HepG2 (cell line): ENCODE measurements around the gene ACAP3. TPM values are rescaled to one million over a fixed set of nuclear protein-coding genes. Genes with fewer than 3 reads are reported as not detected.

Experiments used
- IRF2 ChIP-seq: IDR thresholded peaks from 2 replicates; pipeline ENCODE4 v1.6.1; 2018; ENCODE audit warnings: missing genetic modification reagents, missing compliant biosample characterization
- LRRFIP1 ChIP-seq: sonication (generic); formaldehyde crosslinking; conservative IDR thresholded peaks from 2 replicates; pipeline ENCODE4 v1.4.0; 2020; ENCODE audit warnings: missing genetic modification reagents
- MEF2D ChIP-seq: sonication (generic); formaldehyde crosslinking; IDR thresholded peaks from 2 replicates; pipeline ENCODE4 v1.5.1; 2020; ENCODE audit warnings: mild to moderate bottlenecking, missing genetic modification reagents
- MEIS2 ChIP-seq: sonication (generic); formaldehyde crosslinking; IDR thresholded peaks from 2 replicates; pipeline ENCODE4 v1.9.0; 2021; ENCODE audit warnings: mild to moderate bottlenecking, missing genetic modification reagents
- MTA1 ChIP-seq: sonication (generic); formaldehyde crosslinking; IDR thresholded peaks from 2 replicates; pipeline ENCODE4 v1.4.0; 2020; ENCODE audit warnings: missing genetic modification reagents, mild to moderate bottlenecking, borderline replicate concordance
- RARA ChIP-seq: IDR thresholded peaks from 2 replicates; pipeline ENCODE4 v1.6.1; 2016; ENCODE audit warnings: missing genetic modification reagents, missing compliant biosample characterization
- TARDBP ChIP-seq: sonication (generic); formaldehyde crosslinking; IDR thresholded peaks from 2 replicates; pipeline ENCODE4 v1.8.0; 2022; ENCODE audit warnings: mild to moderate bottlenecking, missing genetic modification reagents
- TCF12 ChIP-seq, 2 experiments: fragments of 450-650 bp in 1 of 2; sonication (generic) in 1 of 2; formaldehyde crosslinking in 1 of 2; IDR thresholded peaks; 2 replicates each; pipeline versions ENCODE4 v1.6.1 to v1.8.0; 2017 to 2022; ENCODE audit warnings: antibody characterized with exemption in 1 of 2, mild to moderate bottlenecking in 1 of 2, missing genetic modification reagents in 1 of 2, moderate library complexity in 1 of 2
- UBTF ChIP-seq: sonication (generic); formaldehyde crosslinking; IDR thresholded peaks from 2 replicates; pipeline ENCODE4 v1.4.0; 2020; ENCODE audit warnings: mild to moderate bottlenecking, missing genetic modification reagents
- ZFP36 ChIP-seq: fragments of 150-350 bp; IDR thresholded peaks from 2 replicates; pipeline ENCODE4 v1.6.1; 2018; ENCODE audit warnings: borderline replicate concordance, low read length, low read depth; ENCODE audit not compliant: partially characterized antibody
- ZNF207 ChIP-seq: fragments of 450-650 bp; IDR thresholded peaks from 2 replicates; pipeline ENCODE4 v1.6.1; 2016; ENCODE audit warnings: antibody characterized with exemption, borderline replicate concordance
- ZNF318 ChIP-seq: sonication (generic); formaldehyde crosslinking; IDR thresholded peaks from 2 replicates; pipeline ENCODE4 v1.4.0; 2020; ENCODE audit warnings: mild to moderate bottlenecking, missing genetic modification reagents
- ZNF329 ChIP-seq: sonication (generic); formaldehyde crosslinking; IDR thresholded peaks from 2 replicates; pipeline ENCODE4 v1.9.0; 2021; ENCODE audit warnings: low read depth, mild to moderate bottlenecking, missing genetic modification reagents
- ZNF569 ChIP-seq: sonication (generic); formaldehyde crosslinking; IDR thresholded peaks from 2 replicates; pipeline ENCODE4 v1.5.0; 2020; ENCODE audit warnings: mild to moderate bottlenecking, missing genetic modification reagents, moderate library complexity, borderline replicate concordance
- ZSCAN31 ChIP-seq: sonication (generic); formaldehyde crosslinking; IDR thresholded peaks from 2 replicates; pipeline ENCODE4 v1.5.0; 2020; ENCODE audit warnings: low read depth, mild to moderate bottlenecking, missing genetic modification reagents
- polyA plus RNA-seq, 8 experiments: library from polyadenylated mRNA; depleted of rRNA in 3 of 8; stranded (reverse) in 7 of 8; unstranded in 1 of 8; fragments of >200 nt; fragmentation: Illumina TruSeq in 4 of 8; extraction: Trizol in 4 of 8; gene quantifications; 2 replicates each; pipeline versions ENCODE4 v1.2.1 to v1.2.3, GENCODE V29; 2011 to 2016; ENCODE audit warnings: low read depth in 4 of 8, missing spikeins in 1 of 8, mixed read lengths in 1 of 8; ENCODE audit not compliant: insufficient read depth in 1 of 8
- total RNA-seq, 5 experiments: library from RNA; depleted of rRNA; stranded (reverse); fragments of >200 nt; fragmentation: Illumina TruSeq; extraction: Trizol; gene quantifications; 2 replicates each; pipeline ENCODE4 v1.2.3, GENCODE V29; 2016; ENCODE audit warnings: low read depth in 1 of 5

ACAP3 gene
- total and polyA plus RNA-seq, 2 of the 13 experiments (the other 11 are each of a cell fraction or from before 2014, with no cell fraction given) = 29.4 to 50.8 TPM

- TF ChIP-seq ZFP36 (peak; percentile 76), UBTF (peak; percentile 94), TARDBP (CRISPR knock-in tag) (peak; percentile 65; the same call in 1 of the 2 replicates), IRF2 (peak; percentile 52; the same call in 1 of the 2 replicates), MTA1 (CRISPR knock-in tag) (peak; percentile 83; the same call in 1 of the 2 replicates), ZNF329 (no peak), MEF2D (CRISPR knock-in tag) (no peak; the same call in 1 of the 2 replicates), MEIS2 (peak; percentile 27), LRRFIP1 (CRISPR knock-in tag) (no peak), ZNF207 (no peak), ZSCAN31 (CRISPR knock-in tag) (peak; percentile 81), RARA (peak; percentile 70; the same call in 1 of the 2 replicates), ZNF318 (CRISPR knock-in tag) (no peak), ZNF569 (CRISPR knock-in tag) (no peak), TCF12 (IDR thresholded peaks at IDR 0.05) (no peak), TCF12 (CRISPR knock-in tag; IDR thresholded peaks at IDR 0.05) (peak; percentile 79)
Observed at GRCh38 chr1:1281533-1282321, 26.0 kb downstream of the ACAP3 start (continued).
